H1 (cell line): ENCODE data around the gene BTNL3. TPM values are rescaled to one million over a fixed set of nuclear protein-coding genes. Genes with fewer than 3 reads are reported as not detected.
"Not testable (repeated sequence)": the region's sequence is repeated elsewhere in the genome, so short reads cannot be mapped to it uniquely, and the experiment has no call there.

Experiments used
- CTCF ChIA-PET: fragments of 300-600 bp; sonication (Branson Sonifier 250); formaldehyde crosslinking; loops from one replicate; lab custom pipeline; 2021; ENCODE audit not compliant: partially characterized antibody; lab: Charles Lee
- POLR2A ChIA-PET: fragments of 300-600 bp; sonication (Branson Sonifier 250); formaldehyde crosslinking; loops from one replicate; lab custom pipeline; 2021; ENCODE audit warnings: inconsistent platforms; ENCODE audit not compliant: partially characterized antibody; lab: Charles Lee
- DNase-seq, 2 experiments: peaks; one replicate each; pipeline versions ENCODE4 v3.0.0 to v3.0.0-alpha.2; 2010 to 2022; ENCODE audit warnings: low spot score in 2 of 2, low read depth in 1 of 2, mixed read lengths in 1 of 2
- FAIRE-seq: peaks from 2 replicates; lab custom pipeline; 2011; peaks lifted over from hg19 to GRCh38; lab: Jason Lieb, UNC
- H2AFZ ChIP-seq: 2 replicates; pipeline ENCODE4 v1.8.1; 2012; ENCODE audit warnings: low read length, inconsistent platforms
- H2AK5ac ChIP-seq: 2 replicates; pipeline ENCODE4 v1.6.1; 2013; ENCODE audit warnings: low read depth, low read length
- H2BK120ac ChIP-seq: replicated peaks from 2 replicates; pipeline ENCODE3; 2013; ENCODE audit warnings: low read depth, low read length, inconsistent platforms
- H2BK12ac ChIP-seq: 2 replicates; pipeline ENCODE4 v1.6.1; 2013; ENCODE audit warnings: low read depth, low read length
- H2BK15ac ChIP-seq: 2 replicates; pipeline ENCODE4 v1.6.1; 2013; ENCODE audit warnings: low read length
- H2BK20ac ChIP-seq: 2 replicates; pipeline ENCODE4 v1.6.1; 2013; ENCODE audit warnings: low read length
- H2BK5ac ChIP-seq: 2 replicates; pipeline ENCODE4 v1.6.1; 2013; ENCODE audit warnings: low read depth, low read length
- H3K14ac ChIP-seq: 2 replicates; pipeline ENCODE4 v1.6.1; 2013; ENCODE audit warnings: inconsistent platforms; ENCODE audit not compliant: insufficient read length
- H3K18ac ChIP-seq: 2 replicates; pipeline ENCODE4 v1.6.1; 2013; ENCODE audit warnings: low read length; ENCODE audit errors: extremely low read depth
- H3K23ac ChIP-seq: 2 replicates; pipeline ENCODE4 v1.6.1; 2013; ENCODE audit warnings: inconsistent platforms; ENCODE audit not compliant: insufficient read length
- H3K23me2 ChIP-seq: 2 replicates; pipeline ENCODE4 v1.6.1; 2013; ENCODE audit warnings: low read depth, low read length
- H3K27ac ChIP-seq: 2 replicates; pipeline ENCODE4 v1.6.1; 2011; ENCODE audit warnings: low read depth, low read length, inconsistent platforms
- H3K27me3 ChIP-seq, 4 experiments: replicated peaks in 1 of 4; 1 replicate in 1 of 4; 2 replicates in 3 of 4; pipeline versions ENCODE4 v1.6.1 to v1.8.1; 2011 to 2013; ENCODE audit warnings: low read length in 3 of 4, mild to moderate bottlenecking in 3 of 4, inconsistent platforms in 2 of 4, mixed read lengths in 2 of 4, moderate library complexity in 1 of 4; ENCODE audit not compliant: control insufficient read depth in 3 of 4, insufficient read depth in 3 of 4; ENCODE audit errors: extremely low read depth in 1 of 4
- H3K36me3 ChIP-seq, 4 experiments: 2 replicates each; pipeline versions ENCODE4 v1.6.1 to v1.8.1; 2011 to 2013; ENCODE audit warnings: mild to moderate bottlenecking in 4 of 4, low read length in 3 of 4, moderate library complexity in 2 of 4, control low read depth in 1 of 4, inconsistent platforms in 1 of 4; ENCODE audit not compliant: insufficient read depth in 4 of 4, control insufficient read depth in 2 of 4
- H3K4ac ChIP-seq: replicated peaks from 2 replicates; pipeline ENCODE3; 2013; ENCODE audit warnings: low read length, low read depth, mixed read lengths, inconsistent platforms; ENCODE audit not compliant: insufficient read length
- H3K4me1 ChIP-seq, 4 experiments: replicated peaks in 1 of 4; 1 replicate in 1 of 4; 2 replicates in 3 of 4; pipeline versions ENCODE4 v1.6.1 to v1.8.1; 2011 to 2013; ENCODE audit warnings: low read length in 3 of 4, inconsistent platforms in 2 of 4, mixed read lengths in 1 of 4; ENCODE audit not compliant: insufficient read depth in 4 of 4, control insufficient read depth in 3 of 4
- H3K4me2 ChIP-seq, 2 experiments: 2 replicates each; pipeline versions ENCODE4 v1.6.1 to v1.8.1; 2011 to 2013; ENCODE audit warnings: low read depth in 2 of 2, low read length in 2 of 2, control low read depth in 1 of 2, inconsistent platforms in 1 of 2, mild to moderate bottlenecking in 1 of 2; ENCODE audit not compliant: insufficient read depth in 1 of 2
- H3K4me3 ChIP-seq, 4 experiments: fragments of 200-600, 300-600 bp in 1 of 4; sonication (generic), shearing (Covaris generic), sonication (Bioruptor Twin) in 1 of 4; 2 replicates each; pipeline versions ENCODE4 v1.5.1 to v1.8.1; 2011 to 2016; ENCODE audit warnings: low read length in 4 of 4, low read depth in 3 of 4, control low read depth in 2 of 4, inconsistent platforms in 2 of 4, mild to moderate bottlenecking in 2 of 4, mixed read lengths in 1 of 4, moderate library complexity in 1 of 4; ENCODE audit not compliant: insufficient read depth in 2 of 4; ENCODE audit errors: extremely low read depth in 1 of 4
- H3K56ac ChIP-seq: replicated peaks from 2 replicates; pipeline ENCODE3; 2013; ENCODE audit warnings: low read depth, mild to moderate bottlenecking, mixed read lengths, low read length, inconsistent platforms; ENCODE audit not compliant: insufficient read length
- H3K79me1 ChIP-seq: 2 replicates; pipeline ENCODE4 v1.6.1; 2013; ENCODE audit warnings: low read depth, low read length, control low read depth
- H3K79me2 ChIP-seq, 2 experiments: 2 replicates each; pipeline versions ENCODE4 v1.6.1 to v1.8.1; 2012 to 2013; ENCODE audit warnings: low read length in 2 of 2, mild to moderate bottlenecking in 2 of 2, inconsistent platforms in 1 of 2; ENCODE audit not compliant: insufficient read depth in 2 of 2, control insufficient read depth in 1 of 2
- H3K9ac ChIP-seq, 4 experiments: replicated peaks in 1 of 4; 1 replicate in 1 of 4; 2 replicates in 3 of 4; pipeline versions ENCODE4 v1.6.1 to v1.8.1; 2011 to 2013; ENCODE audit warnings: low read depth in 3 of 4, low read length in 3 of 4, control low read depth in 2 of 4, mild to moderate bottlenecking in 2 of 4, moderate library complexity in 2 of 4, inconsistent platforms in 1 of 4; ENCODE audit errors: extremely low read depth in 1 of 4
- H3K9me3 ChIP-seq, 2 experiments: 2 replicates each; pipeline versions ENCODE4 v1.6.1 to v1.8.1; 2012 to 2013; ENCODE audit warnings: mild to moderate bottlenecking in 2 of 2, moderate library complexity in 2 of 2, control low read depth in 1 of 2, inconsistent platforms in 1 of 2, low read depth in 1 of 2, low read length in 1 of 2, mixed read lengths in 1 of 2; ENCODE audit not compliant: insufficient read depth in 2 of 2
- H4K20me1 ChIP-seq, 2 experiments: replicated peaks in 1 of 2; 2 replicates each; pipeline versions ENCODE3 to v1.8.1; 2011 to 2013; ENCODE audit warnings: inconsistent platforms in 2 of 2, low read length in 2 of 2, mild to moderate bottlenecking in 1 of 2; ENCODE audit not compliant: insufficient read depth in 2 of 2, control insufficient read depth in 1 of 2
- H4K5ac ChIP-seq: 2 replicates; pipeline ENCODE4 v1.6.1; 2013; ENCODE audit warnings: low read length, low read depth, mixed read lengths, inconsistent platforms; ENCODE audit not compliant: insufficient read length
- H4K8ac ChIP-seq: 2 replicates; pipeline ENCODE4 v1.8.0; 2013; ENCODE audit warnings: mild to moderate bottlenecking, moderate library complexity, low read length, inconsistent platforms; ENCODE audit not compliant: insufficient read depth; ENCODE audit errors: extremely low read depth
- H4K91ac ChIP-seq: replicated peaks from 2 replicates; pipeline ENCODE3; 2013; ENCODE audit warnings: low read length, mixed read lengths, inconsistent platforms; ENCODE audit not compliant: insufficient read length
- SAP30 ChIP-seq: fragments of 300-600 bp; sonication (generic); IDR thresholded peaks from 2 replicates; pipeline ENCODE4 v1.7.1; 2012; ENCODE audit warnings: low read length, moderate library complexity, mild to moderate bottlenecking, inconsistent platforms; ENCODE audit not compliant: insufficient read depth, insufficient replicate concordance
- WGBS, 2 experiments: shearing (Covaris generic) in 1 of 2; methylation state at CpG; one replicate each; pipeline versions ENCODE4 v1.1.6 to v1.1.7; 2013 to 2015; ENCODE audit warnings: low lambda C conversion rate in 2 of 2, mixed read lengths in 2 of 2, inconsistent platforms in 1 of 2, low coverage in 1 of 2, missing lambda C conversion rate in 1 of 2; ENCODE audit not compliant: insufficient replicate concordance in 2 of 2, insufficient coverage in 1 of 2, insufficient read length in 1 of 2; ENCODE audit errors: extremely low coverage in 1 of 2, missing lambda C conversion rate in 1 of 2; 5-methylcytosine and 5-hydroxymethylcytosine counted together
- polyA plus RNA-seq, 7 experiments: library from polyadenylated mRNA; depleted of rRNA in 3 of 7; stranded (reverse) in 5 of 7; unstranded in 2 of 7; fragments of >200 nt in 5 of 7; fragments of 200-250 nt in 2 of 7; gene quantifications; 1 replicate in 5 of 7; 2 replicates in 1 of 7; 4 replicates in 1 of 7; pipeline versions ENCODE4 v1.2.1 to v1.2.3, GENCODE V29; 2011 to 2013; ENCODE audit warnings: missing spikeins in 2 of 7, mixed read lengths in 2 of 7
- total RNA-seq: library from RNA; stranded (reverse); fragmentation: NEBNext Ultra II Directional; extraction: Animal tissue kit (Norgen Biotek cat#: 25700); gene quantifications from 2 replicates; pipeline ENCODE4 v1.2.1, GENCODE V29; 2021

The BTNL3 gene
- total and polyA plus RNA-seq, 2 of the 8 experiments (the other 6 are each of a cell fraction or from before 2014, with no cell fraction given): not detected

DNA sequence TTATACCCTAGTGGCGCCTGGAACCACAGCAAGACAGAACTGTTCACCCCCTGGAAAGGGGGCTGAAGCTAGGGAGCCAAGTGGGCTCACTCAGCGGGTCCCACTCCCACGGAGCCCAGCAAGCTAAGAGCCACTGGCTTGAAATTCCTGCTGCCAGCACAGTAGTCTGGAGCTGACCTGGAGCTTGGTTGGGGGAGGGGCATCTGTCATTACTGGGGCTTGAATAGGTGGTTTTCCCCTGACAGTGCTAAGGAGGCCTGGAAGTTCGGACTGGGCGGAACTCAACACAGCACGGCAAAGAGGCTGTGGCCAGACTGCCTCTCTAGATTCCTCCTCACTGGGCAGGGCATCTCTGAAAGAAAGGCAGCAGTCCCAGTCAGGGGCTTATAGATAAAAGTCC, 19.5 kb downstream of the BTNL3 start:
- no peak overlapping the region for H3K56ac ChIP-seq
- no peak overlapping the region for H2AK5ac ChIP-seq
- H2BK5ac ChIP-seq: no peak overlapping the region
- no peaks in the 10 kb centered on the region for H3K23me2 ChIP-seq
- no peak overlapping the region for H2BK15ac ChIP-seq
- no peak overlapping the region for H2BK20ac ChIP-seq
- H4K20me1 ChIP-seq: no peaks in the 10 kb centered on the region
- H3K18ac ChIP-seq: no peak overlapping the region
- no peak overlapping the region for H2BK12ac ChIP-seq
- no peak overlapping the region for H3K4me2 ChIP-seq
- no peak overlapping the region for H3K9ac ChIP-seq
- no peak overlapping the region for H3K27ac ChIP-seq
- H4K5ac ChIP-seq: no peak overlapping the region
- TF ChIP-seq SAP30: no peak
- no peak overlapping the region for H2BK120ac ChIP-seq
- ChIA-PET CTCF (no interaction called here), POLR2A (no interaction called here)
- H3K79me2 ChIP-seq: no peaks in the 10 kb centered on the region
- no peak overlapping the region for H3K4me3 ChIP-seq
- H3K27me3 ChIP-seq: no peaks in the 10 kb centered on the region
- H4K8ac ChIP-seq: no peak overlapping the region
- H3K9me3 ChIP-seq: peaks cover 6 to 9% of the 10 kb centered on the region in 2 experiments; a peak in 3 of 4 replicates
- H3K23ac ChIP-seq: no peak overlapping the region
- DNase-seq: no peak
- no peaks in the 10 kb centered on the region for H3K36me3 ChIP-seq
- FAIRE-seq: no peak
- H3K14ac ChIP-seq: no peak overlapping the region
- peaks cover 0 to 3% (median 0%) of the 10 kb centered on the region in 4 experiments; a peak in 1 of 7 replicates for H3K4me1 ChIP-seq
- no peak overlapping the region for H3K4ac ChIP-seq
- H2AFZ ChIP-seq: no peak overlapping the region
- no peaks in the 10 kb centered on the region for H3K79me1 ChIP-seq
- WGBS, 2 experiments: 88% methylated on average over 6 of the region's 6 CpGs; no CpG with 5 or more reads in 1 of the 2 experiments
- H4K91ac ChIP-seq: no peak overlapping the region

DNA sequence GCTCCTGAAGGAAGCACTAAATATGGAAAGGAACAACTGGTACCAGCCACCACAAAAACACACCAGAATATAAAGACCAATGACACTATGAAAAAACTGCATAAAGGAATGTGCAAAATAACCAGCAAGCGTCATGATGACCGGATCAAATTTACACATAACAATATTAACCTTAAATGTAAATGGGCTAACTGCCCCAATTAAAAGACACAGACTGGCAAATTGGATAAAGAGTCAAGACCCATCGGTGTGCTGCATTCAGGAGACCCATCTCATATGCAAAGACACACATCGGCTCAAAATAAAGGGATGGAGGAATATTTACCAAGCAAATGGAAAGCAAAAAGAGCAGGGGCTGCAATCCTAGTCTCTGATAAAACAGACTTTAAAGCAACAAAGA, 21.4 kb downstream of the BTNL3 start:
- H3K23me2 ChIP-seq, H3K56ac ChIP-seq, H3K4ac ChIP-seq, DNase-seq, H2BK15ac ChIP-seq, H2BK20ac ChIP-seq, CTCF ChIA-PET, H3K4me3 ChIP-seq, H3K9ac ChIP-seq, H4K5ac ChIP-seq, H4K20me1 ChIP-seq, H4K8ac ChIP-seq, H2BK120ac ChIP-seq, H3K79me1 ChIP-seq, H3K4me1 ChIP-seq, H3K27ac ChIP-seq, H2AFZ ChIP-seq, H3K27me3 ChIP-seq, H3K18ac ChIP-seq, POLR2A ChIA-PET, H3K23ac ChIP-seq, H3K79me2 ChIP-seq, H2AK5ac ChIP-seq, H3K9me3 ChIP-seq, H2BK5ac ChIP-seq, FAIRE-seq, H3K14ac ChIP-seq, H4K91ac ChIP-seq, H2BK12ac ChIP-seq, H3K36me3 ChIP-seq, H3K4me2 ChIP-seq: not testable (repeated sequence)
- 88% methylated on average over 4 of the region's 4 CpGs; no CpG with 5 or more reads in 1 of the 2 experiments for WGBS, 2 experiments
